COLO829 (cell line): ENCODE results near the gene ZNF532.
"Not testable (repeated sequence)": the region's sequence is repeated elsewhere in the genome, so short reads cannot be mapped to it uniquely, and the experiment has no call there.

Experiments used
- DNase-seq: peaks from one replicate; pipeline ENCODE4 v3.0.0; 2012; ENCODE audit warnings: low spot score

The ZNF532 gene

GRCh38 chr18:58864146-58865032 lies at the start of gene ZNF532:
TSS of gene ZNF532 (plus strand) at chr18:58864877. CDS start in a region left out here.
- peak; percentile 36 for DNase-seq

DNA sequence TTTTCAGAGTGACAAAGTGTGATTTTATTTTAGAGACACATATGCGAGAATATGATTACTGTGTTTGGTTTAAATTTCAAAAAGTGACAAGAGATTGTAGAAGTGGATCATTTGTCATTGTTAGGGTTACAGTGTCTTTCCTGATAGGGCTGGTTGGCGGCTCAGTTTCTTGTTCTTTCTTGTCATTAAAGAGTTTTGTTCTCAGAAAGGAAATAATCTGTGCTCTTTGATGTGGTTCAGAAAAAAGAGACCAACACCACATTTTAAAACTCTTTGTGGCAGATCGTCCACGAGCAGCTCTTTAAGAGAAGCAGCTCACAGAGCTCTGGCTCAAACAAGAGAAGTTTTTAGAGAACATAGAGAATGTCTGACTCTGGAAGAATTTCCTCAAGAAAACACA lies 45.6 kb upstream of the ZNF532 start:
- no peak for DNase-seq

DNA sequence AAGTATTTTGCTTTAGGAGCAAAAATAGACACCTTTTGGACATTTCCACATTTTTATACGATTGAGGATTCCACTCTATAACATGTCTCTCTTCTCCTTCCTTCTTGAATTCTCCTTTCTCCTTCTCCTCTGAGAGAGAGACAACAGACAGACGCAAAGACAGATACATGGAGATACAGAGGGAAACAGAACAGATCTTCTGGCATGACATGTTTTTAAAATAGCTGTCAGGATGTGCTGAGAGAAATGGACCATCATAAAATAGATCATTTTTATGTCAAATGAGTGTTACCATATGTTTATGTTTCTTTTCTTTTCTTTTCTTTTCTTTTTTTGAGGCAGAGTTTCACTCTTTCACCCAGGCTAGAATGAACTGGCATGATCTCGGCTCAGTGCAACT lies 44.4 kb upstream of the ZNF532 start:
- DNase-seq: no peak

DNA sequence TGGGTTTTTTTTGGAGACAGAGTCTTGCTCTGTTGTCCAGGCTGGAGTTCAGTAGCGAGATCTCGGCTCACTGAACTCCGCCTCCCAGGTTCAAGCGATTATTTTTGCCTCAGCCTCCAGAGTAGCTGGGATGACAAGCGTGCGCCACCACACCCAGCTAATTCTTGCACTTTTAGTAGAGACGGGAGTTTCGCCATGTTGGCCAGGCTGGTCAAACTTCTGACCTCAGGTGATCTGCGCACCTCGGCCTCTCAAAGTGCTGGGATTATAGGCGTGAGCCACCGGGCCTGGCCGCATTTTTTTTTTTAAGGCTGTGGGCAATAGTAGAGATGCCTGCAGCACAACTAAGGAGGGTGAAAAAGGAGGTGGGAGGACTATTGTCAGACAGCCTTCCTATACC lies 41.7 kb upstream of the ZNF532 start:
- DNase-seq: no peak

DNA sequence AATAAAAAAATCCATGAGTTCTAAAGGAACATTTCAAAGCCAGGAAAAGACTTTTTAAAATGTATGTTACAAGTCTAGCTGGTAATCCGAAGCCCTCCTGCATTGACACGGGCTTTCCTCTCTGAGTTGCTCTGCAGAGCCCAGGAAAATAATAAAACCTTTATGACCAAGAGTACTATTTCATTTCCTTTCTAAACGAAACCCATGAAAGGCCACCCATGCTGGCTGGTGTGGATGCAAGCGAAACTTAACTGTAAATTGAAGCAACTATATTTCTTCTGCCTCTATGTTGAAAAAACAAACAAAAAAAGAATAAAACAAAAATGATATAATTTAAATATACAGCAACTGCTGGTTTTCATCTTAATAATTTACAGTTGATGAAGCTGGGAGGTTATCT lies 41.3 kb upstream of the ZNF532 start:
- no peak for DNase-seq

DNA sequence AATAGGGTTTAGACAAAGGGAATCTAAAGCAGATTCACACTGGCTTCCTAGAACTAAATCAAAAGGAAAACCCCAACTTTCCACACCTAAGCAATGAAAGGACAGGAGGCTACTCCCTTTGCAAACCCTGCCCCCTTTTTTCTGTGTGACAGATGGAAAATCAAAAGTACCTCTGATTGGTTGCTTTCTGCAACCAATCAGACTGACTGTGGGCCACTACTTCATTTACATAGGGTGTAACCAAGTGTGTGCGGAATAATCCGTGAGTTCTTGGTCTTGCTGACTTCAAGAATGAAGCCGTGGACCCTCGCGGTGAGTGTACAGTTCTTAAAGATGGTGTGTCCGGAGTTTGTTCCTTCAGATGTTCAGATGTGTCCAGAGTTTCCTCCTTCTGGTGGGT lies 37.8 kb upstream of the ZNF532 start:
- DNase-seq: not testable (repeated sequence)

- no peak for DNase-seq
Measured at GRCh38 chr18:58827428-58827827, 37.2 kb upstream of the ZNF532 start.

GRCh38 chr18:58827886-58828285 lies 36.8 kb upstream of the ZNF532 start:
- DNase-seq: no peak

DNA sequence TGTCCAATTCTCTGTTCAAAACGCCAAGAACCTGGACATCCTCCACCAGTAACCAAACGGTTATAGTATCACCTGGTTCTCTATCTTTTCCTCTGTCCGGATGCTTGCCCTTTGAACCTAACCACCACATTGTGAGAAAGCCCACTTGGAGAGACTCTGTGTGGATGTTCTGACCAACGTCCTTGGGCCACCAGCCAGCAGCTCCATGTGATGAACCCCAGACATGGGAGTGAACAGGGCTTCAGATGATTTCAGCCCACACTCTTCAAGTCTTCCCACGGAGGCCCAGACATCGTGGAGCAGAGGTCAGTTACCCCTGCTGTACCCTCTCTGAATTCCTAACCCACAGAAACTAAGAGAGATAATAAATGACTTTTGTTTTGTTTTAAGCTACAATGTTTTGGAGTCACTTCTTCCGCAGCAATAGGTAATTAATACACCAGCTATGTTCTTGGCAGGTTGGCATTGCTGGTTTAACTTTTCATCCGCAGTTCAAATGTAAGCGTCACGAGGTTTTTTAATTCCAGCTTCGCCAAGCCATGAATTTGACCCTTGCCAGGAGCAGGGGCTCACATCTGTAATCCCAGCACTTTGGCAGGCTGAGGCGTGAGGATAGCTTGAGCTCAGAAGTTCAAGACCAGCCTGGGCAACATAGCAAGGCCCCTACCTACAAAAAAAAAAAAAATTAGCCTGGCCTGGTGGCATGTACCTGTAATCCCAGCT lies 36.1 kb upstream of the ZNF532 start:
- no peak for DNase-seq

DNA sequence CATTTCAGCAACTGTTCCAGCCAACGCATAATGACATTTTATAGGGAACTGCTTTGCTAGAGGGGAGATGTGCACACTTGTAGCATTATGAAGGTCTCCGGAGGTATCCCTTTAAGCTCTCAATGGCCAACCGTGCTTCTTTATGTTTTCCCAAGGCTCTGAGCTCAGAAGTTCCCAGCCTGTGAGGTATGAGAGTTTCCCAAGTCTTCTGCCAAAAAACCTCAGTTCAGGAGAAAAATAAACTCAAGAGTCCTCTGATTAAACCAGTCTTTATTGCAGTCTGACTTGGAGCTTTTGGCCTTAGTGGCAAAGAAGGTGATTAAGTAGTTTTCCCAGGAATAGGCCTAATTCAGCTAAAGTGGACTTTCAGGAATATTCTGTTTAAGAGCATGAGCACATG lies 35.4 kb upstream of the ZNF532 start:
- DNase-seq: no peak

- not testable (repeated sequence) for DNase-seq
Measured at GRCh38 chr18:58829886-58830285, 34.8 kb upstream of the ZNF532 start.

DNA sequence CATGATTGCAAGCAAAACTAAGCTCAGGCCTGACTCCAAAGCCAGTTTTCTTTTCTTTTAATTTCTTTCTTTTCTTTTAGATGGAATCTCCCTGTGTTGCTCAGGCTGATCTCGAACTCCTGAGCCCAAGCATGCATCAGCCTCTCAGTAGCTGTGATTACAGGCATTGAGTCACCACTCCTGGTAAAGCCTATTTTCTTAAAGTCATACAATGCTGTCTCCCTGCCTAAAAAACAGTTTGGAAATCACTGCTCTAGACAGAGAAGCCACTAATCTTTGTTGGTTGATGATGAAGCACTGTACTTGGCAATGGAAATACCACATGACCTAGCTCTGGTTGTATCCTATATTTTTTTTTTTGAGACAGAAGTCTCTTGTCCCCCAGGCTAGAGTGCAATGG lies 33.1 kb upstream of the ZNF532 start:
- peak; percentile 25 for DNase-seq

- no peak for DNase-seq
Measured at GRCh38 chr18:58838165-58838860, 26.4 kb upstream of the ZNF532 start.

- no peak for DNase-seq
Measured at GRCh38 chr18:58838946-58839345, 25.7 kb upstream of the ZNF532 start.

- DNase-seq: no peak
Measured at GRCh38 chr18:58842978-58843687, 21.5 kb upstream of the ZNF532 start.

- DNase-seq: no peak
Measured at GRCh38 chr18:58843688-58844035, 21.0 kb upstream of the ZNF532 start.

GRCh38 chr18:58844871-58845270 lies 19.8 kb upstream of the ZNF532 start:
- DNase-seq: no peak

DNA sequence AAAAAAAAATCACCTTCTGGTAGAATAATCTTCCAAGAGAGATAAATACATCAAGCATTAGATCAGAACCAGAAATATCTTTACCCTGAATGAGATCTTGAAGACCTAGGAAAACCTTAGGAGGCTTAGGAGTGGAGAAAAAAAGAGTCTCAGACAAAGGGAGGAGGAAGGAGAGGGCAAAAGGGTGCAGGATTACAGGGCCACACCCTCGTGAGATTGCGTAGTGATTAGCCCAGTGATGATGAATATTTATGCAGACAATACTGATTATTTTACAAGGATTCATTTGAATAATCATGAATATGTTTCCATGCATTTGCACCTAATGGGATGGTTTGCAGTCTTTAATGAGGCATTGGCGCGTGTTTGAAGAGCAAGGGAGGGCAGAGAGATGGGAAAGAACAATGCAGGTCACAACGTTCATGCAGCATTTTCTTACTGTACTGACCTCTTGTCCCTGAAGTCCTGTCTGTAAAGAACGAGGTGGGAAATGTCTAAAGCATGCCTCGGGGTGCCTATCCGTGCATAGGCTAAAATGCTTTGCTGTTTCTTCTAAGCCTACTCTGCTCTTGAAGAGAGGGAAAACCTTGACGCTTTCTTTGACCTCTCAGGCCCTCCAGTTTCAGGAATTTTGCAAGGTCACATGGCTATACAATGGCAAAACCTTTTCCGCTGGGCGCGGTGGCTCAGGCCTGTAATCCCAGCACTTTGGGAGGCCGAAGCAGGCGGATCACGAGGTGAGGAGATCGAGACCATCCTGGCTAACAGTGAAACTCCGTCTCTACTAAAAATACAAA lies 18.6 kb upstream of the ZNF532 start:
- no peak for DNase-seq

DNA sequence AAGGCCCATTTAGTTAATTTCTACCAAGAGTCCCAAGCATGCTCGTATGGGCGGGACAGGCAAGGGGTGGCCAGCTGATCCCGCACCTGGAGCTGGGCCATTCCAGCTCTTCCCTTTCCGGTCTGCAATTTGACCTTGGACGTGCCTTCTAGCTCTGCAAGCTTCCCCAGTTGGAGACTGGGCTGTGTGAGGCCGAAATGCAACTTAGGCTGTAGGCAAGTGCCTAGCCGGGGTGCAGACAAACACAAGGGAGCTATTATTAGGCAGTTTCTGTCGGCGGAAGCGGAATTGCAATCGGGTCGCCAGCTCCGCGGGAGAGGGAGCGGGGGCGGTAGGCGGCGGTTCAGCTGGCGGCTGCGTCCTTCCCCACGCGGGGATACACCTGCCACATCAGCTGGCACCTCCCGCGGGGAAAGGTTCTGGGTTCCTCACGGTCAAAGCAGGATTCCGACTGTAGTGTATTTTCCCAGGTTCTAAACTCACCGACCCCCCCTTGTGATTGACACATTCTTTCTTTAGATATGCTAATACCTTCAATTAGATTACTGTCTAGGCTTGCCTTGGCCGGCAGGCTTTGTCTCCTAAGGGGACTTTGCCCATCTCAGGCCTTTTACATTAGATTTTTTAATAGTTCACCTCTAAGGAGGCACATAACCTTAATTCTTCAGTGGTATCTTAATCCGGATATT lies 17.1 kb upstream of the ZNF532 start:
- DNase-seq: no peak

GRCh38 chr18:58848685-58849084 lies 16.0 kb upstream of the ZNF532 start:
- DNase-seq: no peak
